NCI-H1417 (cell line): Measurements from ENCODE around the gene NOL4.
"Not testable (repeated sequence)": the region's sequence is repeated elsewhere in the genome, so short reads cannot be mapped to it uniquely, and the experiment has no call there.

Experiments used
- DNase-seq, 3 experiments: peaks; one replicate each; lab custom pipeline; 2025; lab: John Stamatoyannopoulos, UW

NOL4 gene, protein sequence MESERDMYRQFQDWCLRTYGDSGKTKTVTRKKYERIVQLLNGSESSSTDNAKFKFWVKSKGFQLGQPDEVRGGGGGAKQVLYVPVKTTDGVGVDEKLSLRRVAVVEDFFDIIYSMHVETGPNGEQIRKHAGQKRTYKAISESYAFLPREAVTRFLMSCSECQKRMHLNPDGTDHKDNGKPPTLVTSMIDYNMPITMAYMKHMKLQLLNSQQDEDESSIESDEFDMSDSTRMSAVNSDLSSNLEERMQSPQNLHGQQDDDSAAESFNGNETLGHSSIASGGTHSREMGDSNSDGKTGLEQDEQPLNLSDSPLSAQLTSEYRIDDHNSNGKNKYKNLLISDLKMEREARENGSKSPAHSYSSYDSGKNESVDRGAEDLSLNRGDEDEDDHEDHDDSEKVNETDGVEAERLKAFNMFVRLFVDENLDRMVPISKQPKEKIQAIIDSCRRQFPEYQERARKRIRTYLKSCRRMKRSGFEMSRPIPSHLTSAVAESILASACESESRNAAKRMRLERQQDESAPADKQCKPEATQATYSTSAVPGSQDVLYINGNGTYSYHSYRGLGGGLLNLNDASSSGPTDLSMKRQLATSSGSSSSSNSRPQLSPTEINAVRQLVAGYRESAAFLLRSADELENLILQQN

GRCh38 chr18:34224423-34225217 is at the start of gene NOL4:
NOL4 (minus strand) TSS chr18:34224913; CDS start chr18:34223253, 1,660 bp downstream.
- peak; percentile 78 to 100 (median 98) for DNase-seq

DNA sequence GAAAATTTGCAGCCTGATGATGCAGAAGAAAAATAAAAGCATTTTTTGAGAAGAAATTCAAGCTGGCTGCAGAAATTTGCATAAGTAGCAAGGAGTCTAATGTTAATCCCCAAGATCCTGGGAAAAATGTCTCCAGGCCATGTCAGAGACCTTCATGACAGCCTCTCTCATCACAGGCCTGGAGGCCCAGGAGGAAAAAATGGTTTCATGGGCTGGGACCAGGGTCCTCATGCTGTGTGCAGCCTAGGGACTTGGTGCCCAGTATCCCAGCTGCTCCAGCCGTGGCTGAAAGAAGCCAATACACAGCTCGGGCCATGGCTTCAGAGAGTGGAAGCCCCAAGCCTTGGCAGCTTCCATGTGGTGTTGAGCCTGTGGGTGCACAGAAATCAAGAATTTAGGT is 41.3 kb upstream of the NOL4 start:
- DNase-seq: not testable (repeated sequence)

GRCh38 chr18:34261865-34262780 is 37.4 kb upstream of the NOL4 start:
- no peak for DNase-seq

- DNase-seq: no peak
These were observed 33.5 kb upstream of the NOL4 start for GRCh38 chr18:34258176-34258575.

GRCh38 chr18:34251919-34252318 is 27.2 kb upstream of the NOL4 start:
- no peak for DNase-seq

GRCh38 chr18:34248727-34249126 is 24.0 kb upstream of the NOL4 start:
- DNase-seq: no peak

DNA sequence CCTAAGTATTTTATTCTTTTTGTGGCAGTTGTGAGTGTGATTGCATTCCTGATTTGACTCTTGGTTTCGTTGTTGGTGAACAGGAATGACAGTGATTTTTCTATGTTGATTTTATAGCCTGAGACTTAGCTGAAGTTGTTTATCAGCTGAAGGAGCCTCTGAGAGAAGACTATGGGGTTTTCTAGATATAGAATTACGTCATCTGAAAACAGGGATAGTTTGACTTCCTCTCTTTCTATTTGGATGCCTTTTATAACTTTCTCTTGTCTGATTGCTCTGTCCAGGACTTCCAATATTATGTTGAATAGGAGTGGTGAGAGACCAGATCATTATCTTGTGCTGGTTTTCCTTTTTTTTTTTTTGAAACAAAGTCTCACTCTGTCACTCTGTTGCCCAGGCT is 18.0 kb upstream of the NOL4 start:
- DNase-seq: no peak

- DNase-seq: not testable (repeated sequence)
These were observed 9.2 kb upstream of the NOL4 start for GRCh38 chr18:34233781-34234388.

- no peak for DNase-seq
These were observed 473 bp upstream of the NOL4 start for GRCh38 chr18:34225218-34225553.

DNA sequence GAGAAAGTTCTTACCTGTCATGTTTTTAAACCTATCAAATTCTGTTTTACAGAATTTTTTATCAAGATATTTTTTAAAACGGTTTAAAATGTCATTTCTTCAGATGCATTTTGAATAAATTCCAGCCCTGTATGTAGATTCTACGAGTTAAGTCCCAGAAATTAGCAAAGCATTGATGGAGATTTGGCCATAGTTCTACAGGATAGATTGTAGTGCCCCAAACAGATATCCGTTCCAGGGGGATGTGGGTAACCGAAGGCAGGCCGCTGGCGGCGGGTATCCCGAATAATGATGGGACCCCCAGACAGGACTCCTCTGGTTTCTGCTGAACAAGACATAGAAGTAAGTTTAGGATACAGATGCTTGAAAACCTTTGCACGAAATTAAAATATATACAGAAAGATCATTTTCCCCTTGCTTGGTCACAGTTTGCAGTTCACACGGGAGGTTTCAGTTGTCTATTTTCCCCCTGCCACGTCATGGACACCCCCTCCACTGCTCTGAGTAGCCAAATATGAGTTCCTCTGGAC is 755 bp downstream of the NOL4 start:
- peak in 1 of 3 experiments; percentile 92 for DNase-seq

- DNase-seq: peak; percentile 33 to 94 (median 92)
These were observed 1.4 kb downstream of the NOL4 start for GRCh38 chr18:34223164-34223892.

DNA sequence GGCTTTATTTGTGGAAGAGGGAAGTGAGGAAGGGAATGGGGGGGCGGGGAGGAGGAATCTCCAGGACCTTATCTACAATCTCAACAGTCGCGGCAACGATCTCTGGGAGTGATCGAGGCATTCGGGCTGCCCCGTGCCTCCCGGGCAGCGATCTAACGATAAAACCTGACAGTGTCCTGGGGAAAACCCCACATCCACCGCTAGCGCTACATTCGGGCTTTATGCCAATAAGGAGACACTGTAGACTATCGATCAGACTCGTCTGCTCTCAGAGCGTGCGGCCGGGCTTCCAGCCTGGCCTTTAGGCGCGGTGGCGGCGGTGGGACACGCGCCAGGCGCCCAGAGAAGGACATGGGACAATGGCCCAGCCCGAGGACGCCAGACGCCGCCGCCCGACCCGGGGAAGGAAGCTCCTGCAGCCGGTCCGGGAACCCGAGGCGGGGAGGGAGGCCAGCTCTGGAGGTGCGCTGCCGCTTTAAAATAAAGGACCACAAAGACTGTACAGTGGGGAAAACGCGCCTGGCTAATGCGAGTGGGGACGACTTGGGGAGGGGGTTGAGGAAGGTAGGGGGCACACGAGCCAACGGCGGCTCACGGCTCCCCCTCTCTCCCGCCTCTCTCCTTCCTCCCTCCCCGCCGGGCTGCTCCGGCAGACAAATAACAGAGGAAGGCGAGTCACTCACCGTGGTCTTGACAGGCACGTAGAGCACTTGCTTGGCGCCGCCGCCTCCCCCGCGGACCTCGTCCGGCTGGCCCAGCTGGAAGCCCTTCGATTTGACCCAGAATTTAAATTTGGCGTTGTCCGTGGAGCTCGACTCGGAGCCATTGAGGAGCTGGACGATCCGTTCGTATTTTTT is 2.2 kb downstream of the NOL4 start:
- peak; percentile 41 to 95 (median 94) for DNase-seq

GRCh38 chr18:34221971-34222306 is 2.8 kb downstream of the NOL4 start:
- DNase-seq: peak; percentile 46 to 95 (median 93)

DNA sequence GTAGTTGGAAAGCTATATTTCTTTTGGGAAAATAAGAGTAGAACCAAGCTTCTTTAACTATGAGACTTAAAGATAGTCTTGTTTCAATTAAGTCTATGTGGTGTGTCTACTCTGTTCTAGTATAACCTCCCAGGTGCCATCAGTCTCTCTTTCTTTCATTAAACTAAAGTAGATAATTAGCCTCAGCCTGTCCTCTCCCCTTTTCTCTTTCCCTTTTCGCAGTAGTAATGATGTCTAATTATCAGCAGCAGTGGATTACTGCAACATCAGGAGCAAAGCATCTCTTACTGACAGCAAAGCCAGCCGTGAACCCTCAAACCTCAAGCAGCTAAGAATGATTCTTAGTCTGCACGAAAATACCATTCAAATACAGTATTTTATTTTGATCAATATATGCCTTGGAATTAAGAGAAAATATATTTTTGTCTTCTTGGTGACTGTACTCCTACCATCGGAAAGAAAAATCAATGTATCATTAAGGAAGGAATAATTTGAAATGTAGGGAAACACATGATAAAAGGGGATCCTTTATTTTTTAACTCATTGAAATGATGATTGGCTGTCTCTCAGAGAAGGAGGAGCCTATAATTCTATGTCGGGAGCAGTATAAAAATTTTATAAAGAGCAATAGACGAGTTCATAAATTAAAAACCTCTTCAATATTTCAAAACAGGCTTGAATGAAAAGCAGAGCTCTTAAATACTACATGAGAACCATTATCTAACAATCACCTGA is 4.5 kb downstream of the NOL4 start:
- DNase-seq: peak in 2 of 3 experiments; percentile 62 to 91

DNA sequence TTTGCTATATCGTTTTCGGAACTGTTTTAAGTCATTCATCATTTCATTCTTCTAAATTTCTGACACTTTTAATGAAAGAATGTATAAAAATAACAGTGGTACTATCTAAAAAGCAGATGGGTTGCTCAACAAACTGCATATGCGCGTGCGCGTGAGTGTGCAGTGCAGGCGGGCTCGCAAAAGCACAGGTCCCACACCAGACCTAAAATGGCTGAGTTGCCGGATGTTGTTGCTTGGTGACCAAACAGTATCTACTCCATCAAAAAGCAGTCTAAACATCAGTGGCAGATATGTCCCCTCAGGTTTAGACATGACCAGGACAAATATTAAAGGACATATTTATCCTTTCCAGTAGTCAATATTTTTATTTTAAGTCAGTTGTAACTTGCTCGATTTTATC is 5.1 kb downstream of the NOL4 start:
- peak; percentile 14 to 96 (median 89) for DNase-seq

DNA sequence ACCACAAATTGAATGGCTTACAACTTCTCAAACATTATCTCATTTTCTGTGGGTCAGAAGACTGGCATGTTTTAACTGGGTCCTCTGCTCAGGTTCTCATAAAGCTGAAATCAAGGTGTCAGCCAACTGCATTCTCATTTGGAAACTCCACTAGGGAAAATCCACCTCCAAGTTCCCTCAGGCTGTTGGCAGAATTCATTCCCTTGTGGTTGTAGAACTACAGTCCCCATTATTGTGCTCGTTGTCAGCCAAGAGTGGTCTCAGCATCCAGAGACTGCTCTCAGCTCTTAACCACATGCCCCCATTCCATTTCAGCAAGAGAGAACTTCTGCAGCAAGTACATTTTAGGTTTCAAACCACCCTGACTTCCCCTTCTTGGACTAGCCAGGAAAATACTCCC is 12.2 kb downstream of the NOL4 start:
- DNase-seq: no peak

GRCh38 chr18:34207344-34207851 is 17.3 kb downstream of the NOL4 start:
- DNase-seq: no peak

DNA sequence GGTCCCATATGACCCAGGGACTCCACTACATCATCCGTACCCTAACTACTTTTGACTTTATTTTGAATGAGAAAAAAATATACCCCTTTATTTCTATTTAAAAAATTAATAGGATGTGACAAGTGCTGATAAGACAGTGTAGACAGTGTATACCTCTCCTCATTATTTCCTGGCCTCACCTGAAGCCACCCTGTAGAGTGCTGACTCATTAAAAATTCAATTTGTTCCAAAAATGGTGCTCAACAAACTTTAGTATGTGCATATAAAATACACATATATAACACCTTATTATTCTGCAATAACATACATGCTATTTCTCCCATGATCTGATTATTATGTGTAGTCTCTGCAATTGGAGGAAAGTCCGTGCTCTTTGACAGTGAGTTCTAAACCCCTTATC is 20.8 kb downstream of the NOL4 start:
- no peak for DNase-seq
